Mononuclear cell (primary cell): Measurements from ENCODE around the gene CPEB3. TPM values are rescaled to one million over a fixed set of nuclear protein-coding genes. Genes with fewer than 3 reads are reported as not detected.
A peak's percentile ranks its signal among the peaks of the same experiment; 100 is the strongest.
"Not testable (repeated sequence)": the region's sequence is repeated elsewhere in the genome, so short reads cannot be mapped to it uniquely, and the experiment has no call there.

ENCODE experiments used
- H3K27me3 ChIP-seq: 2 replicates; pipeline ENCODE4 v1.6.0; 2011; ENCODE audit warnings: low read length, control low read depth; ENCODE audit not compliant: insufficient read depth
- H3K4me1 ChIP-seq: 2 replicates; pipeline ENCODE4 v1.5.1; 2011; ENCODE audit warnings: mild to moderate bottlenecking, low read length, control low read depth; ENCODE audit not compliant: insufficient read depth
- H3K4me3 ChIP-seq: 2 replicates; pipeline ENCODE4 v1.5.1; 2011; ENCODE audit warnings: mild to moderate bottlenecking, low read length, moderate library complexity
- H3K9me3 ChIP-seq: 2 replicates; pipeline ENCODE4 v1.5.1; 2011; ENCODE audit warnings: low read depth, mild to moderate bottlenecking, control low read depth, low read length
- total RNA-seq: library from RNA; depleted of rRNA; stranded (reverse); fragments of >200 nt; gene quantifications from one replicate; pipeline ENCODE4 v1.2.3, GENCODE V29; 2012

CPEB3 gene
- total RNA-seq, 1 donor: 1.6 TPM

- Histone ChIP-seq H3K27me3 (no peaks in the 10 kb centered on the region), H3K4me1 (peaks cover 41% of the 10 kb centered on the region), H3K9me3 (no peaks in the 10 kb centered on the region), H3K4me3 (peak overlapping the region; percentile 90)
Observed at GRCh38 chr10:92240289-92241157, 50.4 kb downstream of the CPEB3 start.

- Histone ChIP-seq H3K27me3 (no peaks in the 10 kb centered on the region), H3K4me3 (peak overlapping the region; percentile 90), H3K4me1 (peaks cover 41% of the 10 kb centered on the region)
Observed at GRCh38 chr10:92239600-92240288, 51.1 kb downstream of the CPEB3 start.

GRCh38 chr10:92239151-92239599, 51.7 kb downstream of the CPEB3 start:
- Histone ChIP-seq H3K9me3 (no peaks in the 10 kb centered on the region), H3K4me1 (peaks cover 41% of the 10 kb centered on the region), H3K27me3 (no peaks in the 10 kb centered on the region), H3K4me3 (peak overlapping the region; percentile 90)

More at GRCh38 chr10:92239600-92240288, 51.1 kb downstream of the CPEB3 start:
- H3K9me3 ChIP-seq: no peaks in the 10 kb centered on the region

GRCh38 chr10:92238586-92239098, 52.2 kb downstream of the CPEB3 start:
- Histone ChIP-seq H3K4me3 (peak overlapping the region; percentile 90), H3K27me3 (no peaks in the 10 kb centered on the region), H3K4me1 (peaks cover 41% of the 10 kb centered on the region), H3K9me3 (no peaks in the 10 kb centered on the region)

GRCh38 chr10:92238054-92238585, 52.8 kb downstream of the CPEB3 start:
- Histone ChIP-seq H3K27me3 (no peaks in the 10 kb centered on the region), H3K9me3 (no peaks in the 10 kb centered on the region), H3K4me1 (peaks cover 37% of the 10 kb centered on the region), H3K4me3 (no peak overlapping the region)

- Histone ChIP-seq H3K4me1 (peaks cover 7% of the 10 kb centered on the region), H3K27me3 (no peaks in the 10 kb centered on the region), H3K4me3 (no peak overlapping the region), H3K9me3 (no peaks in the 10 kb centered on the region)
Observed at GRCh38 chr10:92231196-92231595, 59.7 kb downstream of the CPEB3 start.

- Histone ChIP-seq H3K4me3 (no peak overlapping the region), H3K27me3 (no peaks in the 10 kb centered on the region), H3K9me3 (no peaks in the 10 kb centered on the region)
Observed at GRCh38 chr10:92222603-92223262, 68.1 kb downstream of the CPEB3 start.

GRCh38 chr10:92219559-92219958, 71.3 kb downstream of the CPEB3 start:
- Histone ChIP-seq H3K4me1 (no peaks in the 10 kb centered on the region), H3K27me3 (no peaks in the 10 kb centered on the region), H3K9me3 (no peaks in the 10 kb centered on the region), H3K4me3 (no peak overlapping the region)

More at GRCh38 chr10:92222603-92223262, 68.1 kb downstream of the CPEB3 start:
- H3K4me1 ChIP-seq: no peaks in the 10 kb centered on the region

GRCh38 chr10:92218569-92218968, 72.3 kb downstream of the CPEB3 start:
- H3K9me3 ChIP-seq: no peaks in the 10 kb centered on the region
- no peak overlapping the region for H3K4me3 ChIP-seq
- no peaks in the 10 kb centered on the region for H3K27me3 ChIP-seq
- H3K4me1 ChIP-seq: no peaks in the 10 kb centered on the region

- not testable (repeated sequence) for H3K9me3 ChIP-seq, H3K27me3 ChIP-seq, H3K4me3 ChIP-seq, H3K4me1 ChIP-seq
Observed at GRCh38 chr10:92216608-92217007, 74.3 kb downstream of the CPEB3 start.

- H3K4me1 ChIP-seq: peaks cover 13% of the 10 kb centered on the region
- H3K4me3 ChIP-seq, H3K27me3 ChIP-seq, H3K9me3 ChIP-seq: not testable (repeated sequence)
Observed at GRCh38 chr10:92215222-92215621, 75.7 kb downstream of the CPEB3 start.

GRCh38 chr10:92213049-92213448, 77.8 kb downstream of the CPEB3 start:
- Histone ChIP-seq H3K4me1 (peaks cover 20% of the 10 kb centered on the region), H3K27me3 (no peaks in the 10 kb centered on the region), H3K4me3 (no peak overlapping the region), H3K9me3 (no peaks in the 10 kb centered on the region)

GRCh38 chr10:92208736-92209135, 82.1 kb downstream of the CPEB3 start:
- H3K9me3 ChIP-seq: no peaks in the 10 kb centered on the region
- H3K4me3 ChIP-seq: no peak overlapping the region
- H3K4me1 ChIP-seq: peaks cover 21% of the 10 kb centered on the region
- no peaks in the 10 kb centered on the region for H3K27me3 ChIP-seq

- H3K9me3 ChIP-seq: no peaks in the 10 kb centered on the region
- H3K4me3 ChIP-seq: no peak overlapping the region
- H3K27me3 ChIP-seq: no peaks in the 10 kb centered on the region
- H3K4me1 ChIP-seq: peaks cover 21% of the 10 kb centered on the region
Observed at GRCh38 chr10:92208157-92208720, 82.6 kb downstream of the CPEB3 start.
